GM04504 (cell line): ENCODE data around the gene ARFGAP2.

Source experiments
- DNase-seq: peaks from one replicate; pipeline ENCODE4 v3.0.0-alpha.2; 2012; ENCODE audit warnings: low read depth

ARFGAP2 gene

GRCh38 chr11:47186700-47187695 lies 10.3 kb upstream of the ARFGAP2 start:
- no peak for DNase-seq

GRCh38 chr11:47186076-47186699 lies 9.5 kb upstream of the ARFGAP2 start, which contains the start of gene PACSIN3:
Gene PACSIN3, minus strand, starts transcription at chr11:47186434. Its CDS starts 3,707 bp downstream, at chr11:47182727.
- no peak for DNase-seq

GRCh38 chr11:47185305-47186075 lies 8.8 kb upstream of the ARFGAP2 start:
- no peak for DNase-seq

- no peak for DNase-seq
Observed at GRCh38 chr11:47184711-47185304, 8.1 kb upstream of the ARFGAP2 start.

GRCh38 chr11:47183969-47184368 lies 7.3 kb upstream of the ARFGAP2 start:
- no peak for DNase-seq

DNA sequence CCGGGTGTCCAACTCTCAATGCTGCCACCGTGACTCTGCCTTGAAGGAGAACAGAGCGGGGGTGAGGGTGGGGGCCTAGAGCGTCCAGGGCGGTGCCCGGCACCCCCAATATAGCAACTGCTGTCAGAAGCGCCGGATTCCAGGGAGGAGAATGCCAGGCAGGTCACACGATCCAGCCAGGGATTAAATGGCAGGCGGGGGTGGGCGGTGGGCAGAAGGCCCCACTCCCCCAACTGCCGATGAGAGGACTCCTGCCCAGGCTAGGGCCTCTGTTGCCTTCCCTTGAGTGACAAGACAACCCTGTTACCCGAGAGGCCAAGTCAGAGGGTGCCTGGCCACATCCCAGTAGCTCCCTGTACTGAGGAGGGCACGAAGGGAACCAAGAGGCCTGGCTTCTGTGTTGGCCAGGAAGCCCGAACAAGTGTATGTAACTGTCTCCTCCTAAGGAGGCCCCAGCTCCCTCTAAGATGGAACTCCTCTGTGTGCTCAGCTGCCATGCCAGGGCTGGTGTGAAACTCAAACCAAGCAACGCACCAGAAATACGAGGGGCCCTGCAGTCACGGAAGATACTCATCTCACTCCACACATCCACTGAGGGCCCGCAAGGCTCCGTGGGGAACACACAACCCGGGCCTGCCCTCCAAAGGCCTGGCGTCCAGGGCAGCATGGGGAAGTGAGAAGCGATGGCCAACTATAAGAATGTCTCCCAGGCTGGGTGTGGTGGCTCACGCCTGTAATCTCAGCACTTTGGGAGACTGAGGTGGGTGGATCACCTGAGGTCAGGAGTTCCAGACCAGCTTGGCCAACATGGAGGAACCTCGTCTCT lies 6.6 kb upstream of the ARFGAP2 start:
- no peak for DNase-seq

GRCh38 chr11:47182380-47182779 lies 5.7 kb upstream of the ARFGAP2 start:
- no peak for DNase-seq

- no peak for DNase-seq
Observed at GRCh38 chr11:47181271-47181670, 4.6 kb upstream of the ARFGAP2 start.

DNA sequence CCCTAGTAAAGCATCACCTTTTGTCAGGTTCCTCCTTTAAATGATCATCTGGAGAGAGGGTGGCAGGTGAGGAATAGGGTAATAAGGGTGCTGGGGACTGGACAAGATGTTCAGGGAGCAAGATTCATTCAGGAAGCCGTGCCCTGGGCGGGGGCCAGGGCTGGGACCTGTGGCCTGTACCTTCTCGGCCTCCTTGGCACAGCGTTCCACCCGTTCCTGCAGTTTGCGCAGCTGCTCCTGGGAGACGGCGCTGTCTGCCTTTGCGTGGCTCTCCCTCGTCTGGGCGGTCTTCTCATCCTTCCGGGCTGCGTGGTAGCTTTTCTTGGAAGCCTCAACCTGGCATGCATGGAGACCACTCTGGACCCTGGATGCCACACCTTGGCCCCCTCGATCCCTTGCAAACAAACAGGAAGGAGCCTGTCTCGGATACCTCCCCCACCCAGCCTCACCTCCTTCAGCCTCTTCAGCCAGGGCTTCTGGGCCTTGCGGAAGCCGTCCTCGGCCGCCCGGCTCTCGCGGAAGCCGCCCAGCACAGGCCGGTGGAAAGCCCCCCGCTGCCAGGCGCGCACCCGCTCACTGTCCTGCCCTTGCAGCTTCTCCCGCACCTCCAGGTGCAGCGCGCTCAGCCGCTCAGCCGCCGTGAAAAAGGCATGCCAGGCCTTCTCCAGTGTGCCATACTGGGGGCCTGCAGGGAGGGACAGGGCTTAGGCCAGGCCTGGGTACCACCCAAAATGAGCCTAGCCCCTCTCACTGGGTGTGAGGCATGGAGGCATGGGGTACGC lies 3.5 kb upstream of the ARFGAP2 start:
- no peak for DNase-seq

GRCh38 chr11:47179655-47179991 lies 2.9 kb upstream of the ARFGAP2 start:
- DNase-seq, result no peak

GRCh38 chr11:47178737-47179654 lies 2.3 kb upstream of the ARFGAP2 start:
- no peak for DNase-seq

GRCh38 chr11:47178316-47178715 lies 1.6 kb upstream of the ARFGAP2 start:
- no peak for DNase-seq

- DNase-seq, result no peak
Observed at GRCh38 chr11:47177846-47178245, 1.2 kb upstream of the ARFGAP2 start.

GRCh38 chr11:47177229-47177845 lies 658 bp upstream of the ARFGAP2 start:
- peak; percentile 66 for DNase-seq

DNA sequence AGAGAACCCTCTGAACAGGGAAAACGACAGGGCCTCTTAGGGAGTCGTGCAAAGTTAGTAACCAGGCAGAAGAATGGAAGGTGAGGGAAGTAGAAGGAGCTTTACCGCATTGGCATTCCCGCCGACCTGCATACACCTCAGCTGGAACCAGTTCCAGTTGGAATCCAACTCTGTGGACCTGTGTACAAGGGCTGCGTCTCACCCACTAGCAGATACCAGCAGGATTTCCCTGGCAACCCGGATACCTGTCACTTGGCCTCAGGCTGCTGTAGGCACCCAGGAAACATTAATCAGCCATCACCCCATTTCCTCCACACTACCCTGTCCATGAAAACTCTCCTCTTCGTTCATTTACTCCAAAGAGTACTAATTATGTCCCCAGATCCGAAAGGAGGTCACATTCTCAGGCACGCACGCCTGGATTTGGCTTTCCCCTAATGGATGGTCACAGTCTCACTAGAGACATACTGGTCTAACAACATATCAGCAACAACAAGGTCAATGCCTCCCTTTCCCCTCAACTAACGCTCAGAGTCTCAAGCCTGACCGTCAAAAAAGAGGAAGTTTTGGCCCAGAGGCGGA lies 842 bp downstream of the ARFGAP2 start:
- no peak for DNase-seq

- DNase-seq, result no peak
Observed at GRCh38 chr11:47172740-47173336, 3.8 kb downstream of the ARFGAP2 start.

DNA sequence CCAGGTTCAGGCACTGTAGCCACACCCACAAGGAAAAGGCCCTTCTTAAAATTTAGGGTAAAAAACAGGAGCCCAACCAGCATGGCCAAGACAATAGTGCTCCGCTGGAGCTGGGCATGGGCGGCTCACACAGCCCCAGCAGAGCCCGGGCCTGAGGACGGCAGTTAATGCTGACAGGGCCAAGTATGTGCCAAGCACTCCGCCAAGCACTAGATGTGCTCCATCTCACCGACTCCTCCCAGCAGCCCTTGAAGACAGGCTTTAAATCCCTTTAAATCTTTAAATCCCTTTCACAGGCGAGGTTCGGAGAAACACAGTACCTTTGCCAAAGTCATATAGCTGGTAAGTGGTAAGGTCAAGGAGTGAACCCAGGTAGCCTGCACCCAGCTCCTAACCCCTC lies 4.8 kb downstream of the ARFGAP2 start:
- no peak for DNase-seq
